SK-N-SH treated with all-trans-retinoic acid at 6 μM for 48 hours (cell line): ENCODE data around the gene DOLK.

ENCODE experiments used
- BACH2 ChIP-seq: fragments of 250-450 bp; sonication (Bioruptor Pico); IDR thresholded peaks from 2 replicates; pipeline ENCODE4 v1.9.0; 2021; ENCODE audit warnings: mild to moderate bottlenecking, borderline replicate concordance
- ESRRG ChIP-seq: fragments of 250-450 bp; sonication (Bioruptor Pico); IDR thresholded peaks from 2 replicates; pipeline ENCODE4 v1.6.1; 2021; ENCODE audit warnings: mild to moderate bottlenecking
- GLIS3 ChIP-seq: fragments of 250-450 bp; sonication (Bioruptor Pico); IDR thresholded peaks from 2 replicates; pipeline ENCODE4 v1.5.0; 2020; ENCODE audit warnings: mild to moderate bottlenecking, moderate library complexity
- PATZ1 ChIP-seq: fragments of 250-450 bp; sonication (Bioruptor Pico); IDR thresholded peaks from 2 replicates; pipeline ENCODE4 v1.8.0; 2020; ENCODE audit warnings: mild to moderate bottlenecking, moderate library complexity, borderline replicate concordance
- POU6F1 ChIP-seq: fragments of 250-450 bp; sonication (Bioruptor Pico); IDR thresholded peaks from 2 replicates; pipeline ENCODE4 v1.8.0; 2021; ENCODE audit warnings: low read depth, mild to moderate bottlenecking, moderate library complexity, borderline replicate concordance
- PPARA ChIP-seq: fragments of 250-450 bp; sonication (Bioruptor Pico); IDR thresholded peaks from 2 replicates; pipeline ENCODE4 v1.5.0; 2020; ENCODE audit warnings: mild to moderate bottlenecking, borderline replicate concordance
- RARB ChIP-seq: fragments of 250-450 bp; sonication (Bioruptor Pico); IDR thresholded peaks from 2 replicates; pipeline ENCODE4 v1.8.0; 2021; ENCODE audit warnings: mild to moderate bottlenecking, moderate library complexity
- TCF4 ChIP-seq: fragments of 250-450 bp; sonication (Bioruptor Pico); IDR thresholded peaks from 2 replicates; pipeline ENCODE4 v1.8.0; 2021; ENCODE audit warnings: mild to moderate bottlenecking, moderate library complexity, borderline replicate concordance
- TOX ChIP-seq: fragments of 250-450 bp; sonication (Bioruptor Pico); IDR thresholded peaks from 2 replicates; pipeline ENCODE4 v1.8.0; 2021; ENCODE audit warnings: mild to moderate bottlenecking, moderate library complexity, borderline replicate concordance
- ZC3H10 ChIP-seq: fragments of 250-450 bp; sonication (Bioruptor Pico); IDR thresholded peaks from 2 replicates; pipeline ENCODE4 v1.5.1; 2021; ENCODE audit warnings: mild to moderate bottlenecking, moderate library complexity
- ZFP3 ChIP-seq: fragments of 250-450 bp; sonication (Bioruptor Pico); IDR thresholded peaks from 2 replicates; pipeline ENCODE4 v1.5.0; 2020; ENCODE audit warnings: mild to moderate bottlenecking, moderate library complexity
- ZFP30 ChIP-seq: fragments of 450-650 bp; formaldehyde crosslinking; IDR thresholded peaks from 2 replicates; pipeline ENCODE4 v1.5.0; 2022; ENCODE audit warnings: mild to moderate bottlenecking, moderate library complexity
- ZNF8 ChIP-seq: fragments of 450-650 bp; formaldehyde crosslinking; IDR thresholded peaks from 2 replicates; pipeline ENCODE4 v1.5.0; 2020; ENCODE audit warnings: mild to moderate bottlenecking, moderate library complexity

- no peak for TF ChIP-seq ZFP3 (CRISPR knock-in tag)
- TF ChIP-seq GLIS3, result no peak
- no peak for TF ChIP-seq BACH2 (CRISPR knock-in tag)
- no peak for TF ChIP-seq RARB (CRISPR knock-in tag)
- no peak for TF ChIP-seq ZC3H10 (CRISPR knock-in tag)
- TF ChIP-seq POU6F1 (CRISPR knock-in tag), result no peak
- TF ChIP-seq TCF4 (CRISPR knock-in tag), result no peak
- TF ChIP-seq PATZ1 (CRISPR knock-in tag), result no peak
- no peak for TF ChIP-seq TOX
- TF ChIP-seq ZFP30 (CRISPR knock-in tag), result no peak
- TF ChIP-seq ESRRG (CRISPR knock-in tag), result no peak
- TF ChIP-seq ZNF8 (CRISPR knock-in tag), result no peak
- no peak for TF ChIP-seq PPARA (CRISPR knock-in tag)
Observed at GRCh38 chr9:128979111-128979510, 31.7 kb upstream of the DOLK start.
